ENCODE results near the gene TAF5. TPM values are rescaled to one million over a fixed set of nuclear protein-coding genes. Genes with fewer than 3 reads are reported as not detected.

The TAF5 gene
- total and polyA plus RNA-seq, 5 donors from 2014 or later: 3.2 to 9.4 (median 3.8) TPM

GRCh38 chr10:103428989-103429643, 61.3 kb downstream of the TAF5 start:
- Histone ChIP-seq H3K27me3 (ENCODE audit: control insufficient read depth, insufficient read depth, low read length) (no peaks in the 10 kb centered on the region), H3K36me3 (ENCODE audit: control insufficient read depth, insufficient read depth, low read length) (peaks cover 46% of the 10 kb centered on the region), H3K4me1 (ENCODE audit: control insufficient read depth, insufficient read depth, low read length, poor library complexity, severe bottlenecking) (peaks cover 4% of the 10 kb centered on the region), H3K27ac (ENCODE audit: insufficient read depth, low read length, poor library complexity, severe bottlenecking) (no peak overlapping the region), H3K4me3 (ENCODE audit: low read depth, low read length) (peak overlapping the region; percentile 3), H3K9me3 (ENCODE audit: control insufficient read depth in 2 of 2, low read length in 2 of 2) (no peaks in the 10 kb centered on the region)
- Mint-ChIP-seq H3K4me3 (peak overlapping the region in 1 of 4 donors; percentile 42), H3K4me1 (peaks cover 0 to 24% (median 15%) of the 10 kb centered on the region in 4 donors), H3K27ac (peak overlapping the region in 2 of 3 donors; percentile 57 to 80), H3K9me3 (no peaks in the 10 kb centered on the region), H3K27me3 (no peaks in the 10 kb centered on the region), H3K36me3 (peaks cover 49% of the 10 kb centered on the region)
- DNase-seq (peak in 1 of 3 donors; percentile 21), ATAC-seq (ENCODE audit: low read depth in 2 of 2) (no peak)

DNA sequence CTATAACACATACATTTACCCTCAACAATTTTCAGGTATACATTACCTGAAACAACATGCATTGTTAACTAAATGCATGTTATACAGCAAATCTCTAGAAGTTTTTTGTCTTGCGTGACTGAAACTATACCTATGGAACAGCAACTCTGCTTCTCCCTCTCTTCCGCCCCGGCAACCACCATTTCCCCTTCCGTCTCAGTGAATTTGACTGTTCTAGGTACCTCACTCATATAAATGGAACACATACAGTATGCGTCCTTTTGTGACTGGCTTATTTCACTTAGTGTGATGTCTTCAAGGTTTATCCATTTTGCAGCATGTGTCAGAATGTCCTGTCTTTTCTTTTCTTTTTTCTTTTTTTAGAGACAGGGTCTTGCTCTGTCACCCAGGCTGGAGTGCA, 61.9 kb downstream of the TAF5 start:
- H3K9me3 Mint-ChIP-seq: no peaks in the 10 kb centered on the region
- H3K4me1 ChIP-seq (ENCODE audit: control insufficient read depth, insufficient read depth, low read length, poor library complexity, severe bottlenecking): peaks cover 4% of the 10 kb centered on the region
- no peaks in the 10 kb centered on the region for H3K9me3 ChIP-seq (ENCODE audit: control insufficient read depth in 2 of 2, low read length in 2 of 2)
- DNase-seq: peak in 1 of 3 donors; percentile 65
- peaks cover 0 to 24% (median 13%) of the 10 kb centered on the region in 4 donors for H3K4me1 Mint-ChIP-seq
- peak overlapping the region in 1 of 4 donors; percentile 42 for H3K4me3 Mint-ChIP-seq
- no peaks in the 10 kb centered on the region for H3K27me3 ChIP-seq (ENCODE audit: control insufficient read depth, insufficient read depth, low read length)
- H3K27ac Mint-ChIP-seq: peak overlapping the region in 2 of 3 donors; percentile 44 to 80
- H3K36me3 ChIP-seq (ENCODE audit: control insufficient read depth, insufficient read depth, low read length): peaks cover 46% of the 10 kb centered on the region
- peaks cover 44% of the 10 kb centered on the region for H3K36me3 Mint-ChIP-seq
- no peaks in the 10 kb centered on the region for H3K27me3 Mint-ChIP-seq
- peak in 1 of 2 donors; percentile 48 for ATAC-seq (ENCODE audit: low read depth in 2 of 2)
- no peak overlapping the region for H3K27ac ChIP-seq (ENCODE audit: insufficient read depth, low read length, poor library complexity, severe bottlenecking)
- H3K4me3 ChIP-seq (ENCODE audit: low read depth, low read length): peak overlapping the region; percentile 3

GRCh38 chr10:103431902-103432301, 64.1 kb downstream of the TAF5 start:
- no peak overlapping the region for H3K27ac Mint-ChIP-seq
- H3K36me3 Mint-ChIP-seq: peaks cover 44% of the 10 kb centered on the region
- ATAC-seq (ENCODE audit: low read depth in 2 of 2): no peak

GRCh38 chr10:103433858-103434257, 66.1 kb downstream of the TAF5 start:
- Histone ChIP-seq H3K27me3 (ENCODE audit: control insufficient read depth, insufficient read depth, low read length) (no peaks in the 10 kb centered on the region), H3K4me1 (ENCODE audit: control insufficient read depth, insufficient read depth, low read length, poor library complexity, severe bottlenecking) (peaks cover 4% of the 10 kb centered on the region), H3K27ac (ENCODE audit: insufficient read depth, low read length, poor library complexity, severe bottlenecking) (no peak overlapping the region), H3K4me3 (ENCODE audit: low read depth, low read length) (no peak overlapping the region), H3K9me3 (ENCODE audit: control insufficient read depth in 2 of 2, low read length in 2 of 2) (no peaks in the 10 kb centered on the region), H3K36me3 (ENCODE audit: control insufficient read depth, insufficient read depth, low read length) (peaks cover 41% of the 10 kb centered on the region)
- H3K36me3 Mint-ChIP-seq: peaks cover 42% of the 10 kb centered on the region
- no peaks in the 10 kb centered on the region for H3K9me3 Mint-ChIP-seq
- H3K27ac Mint-ChIP-seq: no peak overlapping the region
- peaks cover 0 to 17% (median 7%) of the 10 kb centered on the region in 4 donors for H3K4me1 Mint-ChIP-seq
- DNase-seq (no peak), ATAC-seq (ENCODE audit: low read depth in 2 of 2) (no peak)
- no peak overlapping the region for H3K4me3 Mint-ChIP-seq
- H3K27me3 Mint-ChIP-seq: no peaks in the 10 kb centered on the region

More at GRCh38 chr10:103431902-103432301, 64.1 kb downstream of the TAF5 start:
- H3K4me1 Mint-ChIP-seq: peaks cover 0 to 24% (median 13%) of the 10 kb centered on the region in 4 donors
- H3K4me3 Mint-ChIP-seq: no peak overlapping the region
- no peak for DNase-seq
- Histone ChIP-seq H3K4me3 (ENCODE audit: low read depth, low read length) (no peak overlapping the region), H3K36me3 (ENCODE audit: control insufficient read depth, insufficient read depth, low read length) (peaks cover 38% of the 10 kb centered on the region), H3K27ac (ENCODE audit: insufficient read depth, low read length, poor library complexity, severe bottlenecking) (no peak overlapping the region), H3K27me3 (ENCODE audit: control insufficient read depth, insufficient read depth, low read length) (no peaks in the 10 kb centered on the region), H3K4me1 (ENCODE audit: control insufficient read depth, insufficient read depth, low read length, poor library complexity, severe bottlenecking) (peaks cover 4% of the 10 kb centered on the region), H3K9me3 (ENCODE audit: control insufficient read depth in 2 of 2, low read length in 2 of 2) (no peaks in the 10 kb centered on the region)
- H3K9me3 Mint-ChIP-seq: no peaks in the 10 kb centered on the region
- no peaks in the 10 kb centered on the region for H3K27me3 Mint-ChIP-seq

Other genes starting within 250 kb of the TAF5 start
- 59.6 TPM for gene NT5C2, start 174.7 kb upstream of the TAF5 start, total RNA-seq
- gene NT5C2, start 174.7 kb upstream of the TAF5 start, polyA plus RNA-seq: 10 to 100 TPM; 52.4 to 58.6 (median 56.8) TPM
- gene RPEL1, start 122.1 kb upstream of the TAF5 start, total RNA-seq: not detected
- under 1 TPM in 1 of 4 donors, not detected in 3; 0.10 TPM for gene RPEL1, start 122.1 kb upstream of the TAF5 start, polyA plus RNA-seq
- gene INA, start 90.8 kb upstream of the TAF5 start, total RNA-seq: not detected
- gene INA, start 90.8 kb upstream of the TAF5 start, polyA plus RNA-seq: not detected
- gene PCGF6, start 16.8 kb upstream of the TAF5 start, total RNA-seq: 6.7 TPM
- gene PCGF6, start 16.8 kb upstream of the TAF5 start, polyA plus RNA-seq: 10 to 100 TPM in 1 of 4 donors, 1 to 10 TPM in 3; 6.0 to 10.4 (median 9.1) TPM
- 152 TPM for gene ATP5MK, start 28.5 kb downstream of the TAF5 start, total RNA-seq
- 100 to 1,000 TPM; 461 to 608 (median 526) TPM for gene ATP5MK, start 28.5 kb downstream of the TAF5 start, polyA plus RNA-seq
- 26.9 TPM for gene PDCD11, start 28.6 kb downstream of the TAF5 start, total RNA-seq
- gene PDCD11, start 28.6 kb downstream of the TAF5 start, polyA plus RNA-seq: 1 to 10 TPM; 7.1 to 10.0 (median 8.5) TPM
- gene CALHM2, start 84.4 kb downstream of the TAF5 start, total RNA-seq: 26.1 TPM
- gene CALHM2, start 84.4 kb downstream of the TAF5 start, polyA plus RNA-seq: 10 to 100 TPM; 33.5 to 72.4 (median 50.0) TPM
- not detected for gene CALHM1, start 90.9 kb downstream of the TAF5 start, total RNA-seq
- not detected for gene CALHM1, start 90.9 kb downstream of the TAF5 start, polyA plus RNA-seq
- not detected for gene CALHM3, start 111.3 kb downstream of the TAF5 start, total RNA-seq
- gene CALHM3, start 111.3 kb downstream of the TAF5 start, polyA plus RNA-seq: not detected
- gene NEURL1, start 125.7 kb downstream of the TAF5 start, total RNA-seq: 1.1 TPM
- gene NEURL1, start 125.7 kb downstream of the TAF5 start, polyA plus RNA-seq: under 1 TPM; 0.29 to 0.87 (median 0.54) TPM